CD4-positive, alpha-beta T cell (primary cell): ENCODE data around the gene MAPK7. TPM values are rescaled to one million over a fixed set of nuclear protein-coding genes. Genes with fewer than 3 reads are reported as not detected.

Source experiments
- ATAC-seq: fragments of 200-7000 bp; cut with Tn5 transposase; one replicate; pipeline ENCODE4 v1.10.0; 2022; ENCODE audit warnings: mild to moderate bottlenecking; ENCODE audit not compliant: poor library complexity
- CTCF ChIA-PET: fragments of 350-600 bp; sonication (Branson Sonifier 250); formaldehyde crosslinking; loops from one replicate; lab custom pipeline; 2021; ENCODE audit warnings: antibody characterized with exemption, inconsistent platforms; lab: Charles Lee
- POLR2A ChIA-PET: fragments of 350-600 bp; sonication (Branson Sonifier 250); formaldehyde crosslinking; loops from one replicate; lab custom pipeline; 2021; ENCODE audit warnings: antibody characterized with exemption, inconsistent platforms; lab: Charles Lee
- DNase-seq, 14 experiments: peaks; one replicate each; pipeline ENCODE4 v3.0.0-alpha.2; 2013 to 2020; ENCODE audit warnings: mixed read lengths in 2 of 14
- H3K27ac ChIP-seq, 2 donors: one replicate each; pipeline versions ENCODE4 v1.5.1 to v1.7.0; 2013; ENCODE audit warnings: low read length in 2 of 2, low read depth in 1 of 2, mild to moderate bottlenecking in 1 of 2
- H3K27me3 ChIP-seq, 2 experiments: 1 replicate in 1 of 2; 2 replicates in 1 of 2; pipeline versions ENCODE4 v1.6.1 to v1.7.0; 2013; ENCODE audit warnings: low read length in 2 of 2, control low read depth in 1 of 2, mild to moderate bottlenecking in 1 of 2, moderate library complexity in 1 of 2; ENCODE audit not compliant: insufficient read depth in 2 of 2, control insufficient read depth in 1 of 2
- H3K36me3 ChIP-seq: one replicate; pipeline ENCODE4 v1.6.1; 2013; ENCODE audit warnings: low read length, control low read depth; ENCODE audit not compliant: insufficient read depth
- H3K4me1 ChIP-seq: one replicate; pipeline ENCODE4 v1.6.1; 2013; ENCODE audit warnings: low read length, control low read depth; ENCODE audit not compliant: insufficient read depth
- H3K4me3 ChIP-seq: one replicate; pipeline ENCODE4 v1.5.1; 2013; ENCODE audit warnings: mild to moderate bottlenecking, low read length, moderate library complexity
- H3K9me3 ChIP-seq, 2 experiments: 1 replicate in 1 of 2; 2 replicates in 1 of 2; pipeline versions ENCODE4 v1.6.1 to v1.7.0; 2013; ENCODE audit warnings: low read length in 2 of 2, mild to moderate bottlenecking in 2 of 2, control low read depth in 1 of 2, moderate library complexity in 1 of 2; ENCODE audit not compliant: control insufficient read depth in 1 of 2, insufficient read depth in 1 of 2
- H3K27ac Mint-ChIP-seq: one replicate; pipeline ENCODE4 v1.8.0; 2020; ENCODE audit warnings: mixed read lengths
- H3K27me3 Mint-ChIP-seq: one replicate; pipeline ENCODE4 v1.8.0; 2021; ENCODE audit warnings: mixed read lengths
- H3K36me3 Mint-ChIP-seq: one replicate; pipeline ENCODE4 v1.8.0; 2021; ENCODE audit warnings: low read depth, mixed read lengths
- H3K4me1 Mint-ChIP-seq: one replicate; pipeline ENCODE4 v1.8.0; 2021; ENCODE audit warnings: low read depth, mixed read lengths
- H3K4me3 Mint-ChIP-seq: one replicate; pipeline ENCODE4 v1.8.0; 2020; ENCODE audit warnings: mild to moderate bottlenecking, mixed read lengths
- H3K9me3 Mint-ChIP-seq: one replicate; pipeline ENCODE4 v1.8.0; 2020; ENCODE audit warnings: mixed read lengths
- intact Hi-C, 2 experiments: fragments of 100-400 bp; cut with DNase I in 1 of 2; cut with micrococcal nuclease in 1 of 2; formaldehyde crosslinking; loops; one replicate each; pipeline versions ENCODE4 v1.15.1 to v1.9.0; 2023 to 2025; cut with DNase I, micrococcal nuclease
- total RNA-seq, 174 experiments: library from RNA in 2 of 174; stranded (reverse) in 2 of 174; gene quantifications; one replicate each; pipeline ENCODE4 v1.2.3 and lab custom pipeline; 2021 to 2026
- TF ChIP-seq, protein P1 (sequence below): fragments of 200-600 bp; IDR thresholded peaks from one replicate; pipeline ENCODE4 v1.8.0; 2022; ENCODE audit warnings: antibody characterized with exemption, mild to moderate bottlenecking

MAPK7 gene
- total RNA-seq, 2 experiments from 2014 or later: 15.2 to 17.3 TPM

DNA sequence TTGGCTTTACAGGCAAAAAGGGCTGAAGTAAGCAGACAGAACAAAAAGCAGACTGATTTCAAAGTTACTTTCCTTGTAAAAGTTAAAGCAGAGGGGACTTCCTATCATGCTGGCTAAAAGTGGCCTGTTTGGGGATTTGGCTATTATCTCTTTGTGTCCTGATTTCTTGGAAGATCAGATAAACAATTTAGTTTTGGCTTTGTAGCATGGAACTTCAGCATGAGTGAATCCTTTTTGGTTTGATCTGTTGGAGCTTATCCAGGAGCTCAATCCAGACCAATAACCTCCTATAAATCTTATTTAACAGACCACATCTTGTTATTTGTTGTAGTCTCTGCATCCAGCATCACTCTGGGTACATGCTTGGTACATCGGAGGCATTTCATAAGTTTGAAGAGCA, 23.9 kb downstream of the MAPK7 start:
- ChIA-PET CTCF (no interaction called here), POLR2A (no interaction called here)
- ATAC-seq (no peak), DNase-seq (no peak)
- no peaks in the 10 kb centered on the region for H3K9me3 ChIP-seq
- Mint-ChIP-seq H3K4me1 (no peaks in the 10 kb centered on the region), H3K9me3 (no peaks in the 10 kb centered on the region), H3K27me3 (no peaks in the 10 kb centered on the region), H3K4me3 (no peak overlapping the region), H3K36me3 (no peaks in the 10 kb centered on the region), H3K27ac (no peak overlapping the region)
- no peak overlapping the region for H3K27ac ChIP-seq
- no peaks in the 10 kb centered on the region for H3K27me3 ChIP-seq
- H3K4me3 ChIP-seq: no peak overlapping the region
- TF ChIP-seq, protein P1, sequence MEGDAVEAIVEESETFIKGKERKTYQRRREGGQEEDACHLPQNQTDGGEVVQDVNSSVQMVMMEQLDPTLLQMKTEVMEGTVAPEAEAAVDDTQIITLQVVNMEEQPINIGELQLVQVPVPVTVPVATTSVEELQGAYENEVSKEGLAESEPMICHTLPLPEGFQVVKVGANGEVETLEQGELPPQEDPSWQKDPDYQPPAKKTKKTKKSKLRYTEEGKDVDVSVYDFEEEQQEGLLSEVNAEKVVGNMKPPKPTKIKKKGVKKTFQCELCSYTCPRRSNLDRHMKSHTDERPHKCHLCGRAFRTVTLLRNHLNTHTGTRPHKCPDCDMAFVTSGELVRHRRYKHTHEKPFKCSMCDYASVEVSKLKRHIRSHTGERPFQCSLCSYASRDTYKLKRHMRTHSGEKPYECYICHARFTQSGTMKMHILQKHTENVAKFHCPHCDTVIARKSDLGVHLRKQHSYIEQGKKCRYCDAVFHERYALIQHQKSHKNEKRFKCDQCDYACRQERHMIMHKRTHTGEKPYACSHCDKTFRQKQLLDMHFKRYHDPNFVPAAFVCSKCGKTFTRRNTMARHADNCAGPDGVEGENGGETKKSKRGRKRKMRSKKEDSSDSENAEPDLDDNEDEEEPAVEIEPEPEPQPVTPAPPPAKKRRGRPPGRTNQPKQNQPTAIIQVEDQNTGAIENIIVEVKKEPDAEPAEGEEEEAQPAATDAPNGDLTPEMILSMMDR: no peak
- intact Hi-C loops: no loop called here
- no peaks in the 10 kb centered on the region for H3K36me3 ChIP-seq
- H3K4me1 ChIP-seq: no peaks in the 10 kb centered on the region

DNA sequence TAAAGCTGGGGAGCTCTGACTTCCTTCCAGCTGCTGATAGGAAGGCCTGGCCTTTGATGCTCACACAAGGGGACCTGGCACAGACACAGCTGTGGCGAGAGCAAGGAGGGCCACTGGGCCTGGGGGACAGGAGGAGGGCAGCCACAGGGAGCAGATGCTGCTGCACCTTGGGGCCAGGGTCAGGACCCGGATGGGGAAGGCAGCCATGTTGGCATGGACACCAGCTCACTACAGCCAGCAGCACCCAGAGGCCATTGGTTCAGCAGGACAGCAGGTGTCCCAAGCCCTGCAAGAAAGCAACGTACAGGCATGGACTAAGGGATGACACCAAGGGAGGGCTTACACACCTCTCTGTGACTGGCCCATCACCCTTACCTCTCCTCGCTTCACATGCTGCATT, 24.7 kb downstream of the MAPK7 start:
- DNase-seq: no peak
- no peak overlapping the region for H3K27ac Mint-ChIP-seq
- intact Hi-C loops: no loop called here
- Histone ChIP-seq H3K27ac (no peak overlapping the region), H3K27me3 (no peaks in the 10 kb centered on the region), H3K4me3 (no peak overlapping the region), H3K36me3 (no peaks in the 10 kb centered on the region), H3K9me3 (no peaks in the 10 kb centered on the region), H3K4me1 (no peaks in the 10 kb centered on the region)
- no peak for ATAC-seq
- no peak overlapping the region for H3K4me3 Mint-ChIP-seq
- H3K36me3 Mint-ChIP-seq: no peaks in the 10 kb centered on the region
- CTCF ChIA-PET: no interaction called here
- H3K9me3 Mint-ChIP-seq: no peaks in the 10 kb centered on the region
- H3K4me1 Mint-ChIP-seq: no peaks in the 10 kb centered on the region
- no peaks in the 10 kb centered on the region for H3K27me3 Mint-ChIP-seq
- TF ChIP-seq, protein P1: no peak
- POLR2A ChIA-PET: no interaction called here

DNA sequence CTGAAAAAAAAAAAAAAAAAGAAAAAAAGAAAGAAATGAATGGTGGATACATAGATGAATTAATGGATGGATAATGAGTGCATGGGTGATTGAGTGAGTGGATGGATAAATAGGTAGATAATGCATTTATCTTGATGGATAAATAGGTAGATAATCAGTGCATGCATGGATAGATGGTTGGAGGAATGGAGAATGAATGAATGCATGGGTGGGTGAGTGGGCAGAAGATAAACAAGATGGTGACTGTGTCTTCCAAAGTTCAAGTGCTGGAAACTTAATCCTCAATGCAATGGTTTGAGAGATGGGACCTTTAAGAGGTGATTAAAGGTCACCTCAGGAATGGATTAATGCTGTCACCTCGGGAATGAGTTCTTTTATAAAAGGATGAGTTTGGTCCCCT, 26.0 kb downstream of the MAPK7 start:
- Mint-ChIP-seq H3K4me1 (no peaks in the 10 kb centered on the region), H3K27ac (no peak overlapping the region), H3K27me3 (no peaks in the 10 kb centered on the region), H3K4me3 (no peak overlapping the region), H3K9me3 (no peaks in the 10 kb centered on the region), H3K36me3 (no peaks in the 10 kb centered on the region)
- POLR2A ChIA-PET: no interaction called here
- Histone ChIP-seq H3K4me3 (no peak overlapping the region), H3K9me3 (no peaks in the 10 kb centered on the region), H3K27ac (no peak overlapping the region), H3K36me3 (no peaks in the 10 kb centered on the region), H3K27me3 (no peaks in the 10 kb centered on the region), H3K4me1 (no peaks in the 10 kb centered on the region)
- intact Hi-C loops: no loop called here
- ATAC-seq: no peak
- CTCF ChIA-PET: no interaction called here
- no peak for DNase-seq
- TF ChIP-seq, protein P1: no peak
